Measurements from ENCODE around the gene PRKN. TPM values are rescaled to one million over a fixed set of nuclear protein-coding genes. Genes with fewer than 3 reads are reported as not detected.

Gene PRKN
- total RNA-seq, 4 donors from 2014 or later = 4.5 to 12.3 (median 9.0) TPM

DNA sequence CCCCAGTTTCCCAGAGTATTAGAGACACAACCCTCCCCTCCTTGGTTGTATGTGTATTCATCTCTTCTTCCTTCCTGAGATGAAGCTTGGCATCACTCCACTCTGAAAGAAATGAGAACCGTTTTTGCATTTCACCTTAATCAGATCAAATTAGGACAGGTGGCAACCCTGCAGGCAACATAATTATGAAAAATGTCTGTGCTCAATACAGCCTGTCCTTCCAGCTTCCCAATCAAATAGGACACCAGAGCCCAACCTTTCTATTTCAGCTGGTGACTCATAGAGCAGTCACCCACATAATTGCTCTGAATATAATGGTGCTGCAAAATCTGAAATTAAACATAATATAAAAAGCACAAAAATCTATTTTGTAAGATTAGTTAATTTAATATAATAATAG, 1143.5 kb downstream of the PRKN start:
- no peaks in the 10 kb centered on the region for H3K4me1 ChIP-seq
- TF ChIP-seq POLR2A (IDR thresholded peaks at IDR 0.05) (no peak), EP300 (IDR thresholded peaks at IDR 0.05; ENCODE audit: low read depth) (no peak), POLR2AphosphoS5 (IDR thresholded peaks at IDR 0.05) (no peak)
- no peak overlapping the region for H3K4me3 ChIP-seq
- H3K9me3 ChIP-seq = no peaks in the 10 kb centered on the region
- 43 to 52% methylated on average over 1 of the region's 1 CpG for WGBS, 2 donors (ENCODE audit: low coverage in 1 of 2)
- DNase-seq = no peak
- H3K27me3 ChIP-seq = no peaks in the 10 kb centered on the region
- in situ Hi-C loops (cut with MboI; ENCODE audit: low pct_ligation_motif_present in 1 of 4, low pct_unique_long_range_greater_than_20kb in 1 of 4, low sequenced_read_pairs in 3 of 4) (no loop called here), intact Hi-C loops (cut with DNase I; ENCODE audit: low total_unique reads) (no loop called here)
- H3K27ac ChIP-seq = no peak overlapping the region
- no peaks in the 10 kb centered on the region for H3K36me3 ChIP-seq

DNA sequence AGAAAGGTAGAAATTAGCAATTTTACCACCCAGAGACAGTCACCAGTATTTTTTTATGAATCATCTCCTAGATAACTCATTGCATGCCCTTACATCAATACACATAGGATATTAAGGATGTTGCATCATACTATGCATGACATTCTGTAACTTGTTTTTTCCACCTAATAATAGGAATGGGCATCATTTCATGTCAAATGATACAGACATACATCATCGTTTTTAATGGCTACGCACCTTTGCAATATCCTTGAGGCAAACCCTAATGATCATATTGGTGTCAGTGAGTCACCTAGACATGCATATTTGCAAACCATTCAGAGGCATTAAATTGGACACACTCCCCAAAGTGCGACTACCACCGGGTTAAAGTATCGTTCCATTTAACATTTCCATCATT, 1144.0 kb downstream of the PRKN start:
- no peaks in the 10 kb centered on the region for H3K9me3 ChIP-seq
- no peaks in the 10 kb centered on the region for H3K4me1 ChIP-seq
- TF ChIP-seq, protein P1, sequence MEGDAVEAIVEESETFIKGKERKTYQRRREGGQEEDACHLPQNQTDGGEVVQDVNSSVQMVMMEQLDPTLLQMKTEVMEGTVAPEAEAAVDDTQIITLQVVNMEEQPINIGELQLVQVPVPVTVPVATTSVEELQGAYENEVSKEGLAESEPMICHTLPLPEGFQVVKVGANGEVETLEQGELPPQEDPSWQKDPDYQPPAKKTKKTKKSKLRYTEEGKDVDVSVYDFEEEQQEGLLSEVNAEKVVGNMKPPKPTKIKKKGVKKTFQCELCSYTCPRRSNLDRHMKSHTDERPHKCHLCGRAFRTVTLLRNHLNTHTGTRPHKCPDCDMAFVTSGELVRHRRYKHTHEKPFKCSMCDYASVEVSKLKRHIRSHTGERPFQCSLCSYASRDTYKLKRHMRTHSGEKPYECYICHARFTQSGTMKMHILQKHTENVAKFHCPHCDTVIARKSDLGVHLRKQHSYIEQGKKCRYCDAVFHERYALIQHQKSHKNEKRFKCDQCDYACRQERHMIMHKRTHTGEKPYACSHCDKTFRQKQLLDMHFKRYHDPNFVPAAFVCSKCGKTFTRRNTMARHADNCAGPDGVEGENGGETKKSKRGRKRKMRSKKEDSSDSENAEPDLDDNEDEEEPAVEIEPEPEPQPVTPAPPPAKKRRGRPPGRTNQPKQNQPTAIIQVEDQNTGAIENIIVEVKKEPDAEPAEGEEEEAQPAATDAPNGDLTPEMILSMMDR (IDR thresholded peaks at IDR 0.05) = no peak
- no peaks in the 10 kb centered on the region for H3K27me3 ChIP-seq
- no peaks in the 10 kb centered on the region for H3K36me3 ChIP-seq
- no peak overlapping the region for H3K4me3 ChIP-seq
- WGBS, 2 donors (ENCODE audit: low coverage in 1 of 2) = 82 to 90% methylated on average over 4 to 5 of the region's 5 CpGs
- no peak overlapping the region for H3K27ac ChIP-seq
- DNase-seq = no peak
- intact Hi-C loops (cut with DNase I; ENCODE audit: low total_unique reads) = no loop called here
- in situ Hi-C loops (cut with MboI; ENCODE audit: low pct_ligation_motif_present in 1 of 4, low pct_unique_long_range_greater_than_20kb in 1 of 4, low sequenced_read_pairs in 3 of 4) = no loop called here

DNA sequence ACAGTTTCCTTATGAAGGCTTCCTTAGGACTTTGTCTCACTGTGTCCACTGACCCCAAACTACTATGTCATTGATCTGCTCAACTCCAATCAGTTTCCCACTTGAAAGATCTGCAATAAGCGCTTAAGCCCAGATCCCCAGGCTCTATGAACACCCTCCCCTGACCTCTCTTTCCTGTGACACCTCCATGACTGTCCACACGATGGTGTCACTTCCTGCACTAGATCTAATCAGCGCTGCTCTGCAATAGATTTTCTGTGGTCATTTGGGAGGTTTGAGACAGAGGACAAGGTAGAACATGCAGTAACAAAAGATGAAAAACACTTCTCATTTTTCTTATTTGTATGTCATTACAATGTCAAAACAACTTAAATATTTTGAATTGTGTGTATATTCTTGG, 1149.1 kb downstream of the PRKN start:
- intact Hi-C loops (cut with DNase I; ENCODE audit: low total_unique reads) = no loop called here
- TF ChIP-seq, protein P1 (IDR thresholded peaks at IDR 0.05) = no peak
- no peak for TF ChIP-seq POLR2A (IDR thresholded peaks at IDR 0.05)
- no peak for TF ChIP-seq POLR2AphosphoS5 (IDR thresholded peaks at IDR 0.05)
- no peak for DNase-seq
- Histone ChIP-seq H3K9me3 (no peaks in the 10 kb centered on the region), H3K36me3 (no peaks in the 10 kb centered on the region), H3K27me3 (no peaks in the 10 kb centered on the region), H3K27ac (no peak overlapping the region), H3K4me1 (no peaks in the 10 kb centered on the region), H3K4me3 (no peak overlapping the region)
- in situ Hi-C loops (cut with MboI; ENCODE audit: low pct_ligation_motif_present in 1 of 4, low pct_unique_long_range_greater_than_20kb in 1 of 4, low sequenced_read_pairs in 3 of 4) = no loop called here
- 40 to 85% methylated on average over 1 to 3 of the region's 3 CpGs for WGBS, 2 donors (ENCODE audit: low coverage in 1 of 2)

DNA sequence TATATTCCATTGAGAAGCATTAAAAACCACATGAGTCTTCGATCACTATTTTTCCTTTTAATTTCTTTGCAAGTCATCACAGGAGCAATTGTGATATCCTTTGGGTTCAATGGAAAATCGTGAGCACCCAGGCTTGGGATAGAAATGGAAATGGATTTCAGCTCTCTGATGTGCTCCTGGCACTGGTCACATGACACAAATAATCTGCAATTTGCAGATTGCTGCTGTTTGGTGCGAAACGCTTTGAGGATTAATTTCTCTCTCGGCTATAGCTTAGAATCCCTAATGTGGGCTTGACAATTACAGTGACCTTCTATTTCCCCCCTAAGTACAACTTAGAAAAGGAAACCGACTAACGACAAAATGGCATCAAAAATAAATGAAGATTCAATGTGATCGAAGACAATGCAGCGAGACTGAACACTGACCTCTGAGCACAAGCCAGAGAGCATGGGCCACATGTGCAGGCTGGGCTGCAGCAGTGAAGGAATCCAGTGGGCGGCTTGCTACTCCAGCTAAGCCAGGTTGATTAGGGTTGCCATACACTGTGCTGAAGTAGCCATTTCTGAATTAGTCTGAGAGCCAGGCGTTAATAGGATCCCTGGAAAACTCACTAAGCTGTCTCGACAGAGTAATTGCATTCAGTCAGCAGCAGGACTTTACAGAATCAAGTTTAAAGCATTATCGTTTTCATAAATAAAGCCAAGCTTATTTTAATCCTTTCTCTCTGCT, 1151.9 kb downstream of the PRKN start:
- Histone ChIP-seq H3K27me3 (no peaks in the 10 kb centered on the region), H3K27ac (no peak overlapping the region), H3K4me1 (no peaks in the 10 kb centered on the region), H3K36me3 (no peaks in the 10 kb centered on the region), H3K9me3 (no peaks in the 10 kb centered on the region), H3K4me3 (no peak overlapping the region)
- DNase-seq = no peak
- no peak for TF ChIP-seq EP300 (IDR thresholded peaks at IDR 0.05; ENCODE audit: low read depth)
- TF ChIP-seq, protein P1 (IDR thresholded peaks at IDR 0.05) = no peak
- TF ChIP-seq POLR2A (IDR thresholded peaks at IDR 0.05) = no peak
- no peak for TF ChIP-seq POLR2AphosphoS5 (IDR thresholded peaks at IDR 0.05)
- intact Hi-C loops (cut with DNase I; ENCODE audit: low total_unique reads) (no loop called here), in situ Hi-C loops (cut with MboI; ENCODE audit: low pct_ligation_motif_present in 1 of 4, low pct_unique_long_range_greater_than_20kb in 1 of 4, low sequenced_read_pairs in 3 of 4) (no loop called here)
- WGBS, 2 donors (ENCODE audit: low coverage in 1 of 2) = 73 to 77% methylated on average over 7 to 13 of the region's 13 CpGs
